Stimulated activated CD4-positive, alpha-beta T cell treated with anti-CD3 and anti-CD28 coated beads, Interleukin-4, amount 100 ng/mL, for 4 hours (primary cell): ENCODE data around the gene ATXN2L.
"Not testable (repeated sequence)": the region's sequence is repeated elsewhere in the genome, so short reads cannot be mapped to it uniquely, and the experiment has no call there.

ENCODE experiments used
- DNase-seq, 2 experiments: peaks; one replicate each; pipeline ENCODE4 v3.0.0-alpha.2; 2020

Gene ATXN2L

DNA sequence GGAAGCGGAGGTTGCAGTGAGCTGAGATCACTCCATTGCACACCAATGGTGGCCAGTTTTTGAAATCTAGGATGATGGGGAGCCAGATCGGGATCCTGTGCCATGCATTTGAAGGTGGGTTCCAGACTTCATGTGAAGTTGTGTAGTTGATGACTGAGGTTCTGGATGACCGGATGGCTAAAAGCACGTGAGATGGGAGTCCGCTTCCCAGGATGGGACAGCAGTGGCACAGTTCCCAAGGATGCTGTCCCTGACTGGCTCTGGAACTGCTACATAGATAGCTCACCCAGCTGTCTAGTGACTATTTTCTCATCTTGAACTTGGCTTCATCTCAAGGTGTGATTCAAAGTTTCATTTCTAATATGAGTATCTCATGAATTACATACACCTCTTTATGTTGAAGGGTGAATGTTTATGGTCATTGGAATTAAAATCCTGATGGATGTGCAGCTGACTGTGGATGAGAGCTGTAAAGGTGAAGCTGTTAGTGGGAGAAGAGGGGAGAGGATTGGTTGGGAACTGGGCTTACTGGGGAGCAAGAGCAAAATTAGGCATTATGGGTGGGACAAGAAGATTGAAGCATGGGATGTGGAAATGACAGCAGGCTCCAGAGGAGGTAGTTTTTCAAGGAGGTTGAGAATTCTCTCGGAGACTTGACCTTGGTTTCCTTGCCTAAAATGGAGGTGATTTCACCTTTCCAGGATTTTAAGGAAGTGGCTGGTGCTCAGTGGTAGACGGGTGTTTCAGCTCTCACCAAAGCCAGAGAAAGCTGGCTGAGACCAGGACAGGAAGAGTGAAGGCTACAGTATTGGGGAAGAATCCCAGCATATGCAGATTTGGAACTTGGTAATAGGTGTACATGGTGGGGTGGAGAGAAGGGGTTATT is 15.1 kb downstream of the ATXN2L start:
- DNase-seq, result no peak

DNA sequence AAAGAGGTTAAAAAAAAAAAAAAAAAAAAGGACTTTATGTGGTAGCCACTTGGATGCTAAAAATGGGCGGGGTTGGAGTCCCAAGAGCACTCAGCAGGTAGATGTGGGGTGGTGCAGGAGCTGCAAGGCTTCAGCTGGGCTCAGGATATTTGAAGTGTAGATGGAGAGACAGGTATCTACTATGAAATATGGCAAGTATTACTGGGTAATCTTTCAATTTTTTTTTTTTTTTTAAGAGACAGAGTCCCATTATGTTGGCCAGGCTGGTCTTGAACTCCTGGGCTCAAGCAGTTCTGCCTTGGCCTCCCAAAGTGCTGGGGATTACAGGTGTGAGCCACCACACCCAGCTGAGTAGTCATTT is 15.7 kb downstream of the ATXN2L start:
- DNase-seq, result no peak

DNA sequence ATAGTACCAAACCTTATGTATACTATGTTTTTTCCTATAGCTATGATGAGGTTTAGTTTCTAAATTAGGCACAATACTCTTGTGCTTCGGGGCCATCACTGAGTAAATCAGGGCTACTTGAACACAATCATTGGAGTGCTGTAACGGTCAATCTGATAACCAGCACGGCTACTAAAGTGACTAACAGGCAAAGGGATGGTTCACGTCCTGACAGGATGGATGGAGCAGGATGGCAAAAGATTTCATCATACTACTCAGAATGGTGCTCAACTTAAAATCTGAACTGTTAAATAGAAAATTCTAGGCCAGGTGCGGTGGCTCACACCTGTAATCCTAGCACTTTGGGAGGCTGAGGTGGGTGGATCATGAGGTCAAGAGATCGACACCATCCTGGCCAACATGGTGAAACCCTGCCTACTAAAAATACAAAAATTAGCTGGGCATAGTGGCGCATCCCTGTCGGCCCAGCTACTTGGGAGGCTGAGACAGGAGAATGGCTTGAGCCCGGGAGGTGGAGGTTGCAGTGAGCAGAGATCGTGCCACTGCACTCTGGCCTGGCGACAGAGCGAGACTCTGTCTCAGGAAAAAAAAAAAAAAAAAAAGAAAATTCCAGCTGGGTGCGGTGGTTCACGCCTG is 16.3 kb downstream of the ATXN2L start:
- no peak for DNase-seq

DNA sequence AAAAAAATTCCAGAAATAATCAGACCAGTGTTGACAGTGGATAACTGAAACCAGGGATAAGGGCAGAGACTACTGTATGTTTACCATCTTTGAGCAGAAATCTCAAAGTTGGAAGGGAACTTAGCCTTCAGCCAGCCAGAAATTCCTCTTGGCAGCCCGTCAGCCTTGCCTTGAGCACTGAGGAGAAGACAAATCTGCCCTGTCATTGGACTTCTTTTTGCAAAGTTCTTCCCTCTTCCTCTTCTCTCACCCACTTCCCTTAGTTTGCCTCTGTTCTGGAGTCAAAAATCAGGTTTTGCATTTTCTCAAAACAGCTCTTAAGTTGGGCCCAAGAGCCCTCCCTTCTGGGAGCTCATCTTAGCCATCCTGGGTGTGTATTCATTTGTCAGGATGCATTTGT is 17.1 kb downstream of the ATXN2L start:
- DNase-seq, result no peak

DNA sequence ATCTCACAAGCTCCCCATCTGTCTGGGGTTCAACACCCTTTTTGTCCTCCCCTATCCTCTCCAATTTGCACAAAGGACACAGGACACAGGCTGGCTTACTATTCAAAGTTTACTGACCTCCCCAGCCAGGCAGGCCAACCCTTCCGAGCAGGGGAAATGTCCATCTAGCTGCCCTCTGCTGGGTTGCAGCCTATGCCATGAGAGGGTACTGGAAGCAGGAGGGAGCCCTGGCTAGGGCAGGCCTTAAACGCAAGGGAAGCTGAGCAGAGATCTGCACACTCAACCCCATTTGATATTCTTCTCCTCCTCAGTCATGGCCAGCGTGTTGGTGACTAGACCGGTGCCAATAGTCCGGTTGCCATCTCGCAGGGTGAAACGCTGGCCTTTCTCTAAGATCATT is 19.9 kb downstream of the ATXN2L start:
- no peak for DNase-seq

DNA sequence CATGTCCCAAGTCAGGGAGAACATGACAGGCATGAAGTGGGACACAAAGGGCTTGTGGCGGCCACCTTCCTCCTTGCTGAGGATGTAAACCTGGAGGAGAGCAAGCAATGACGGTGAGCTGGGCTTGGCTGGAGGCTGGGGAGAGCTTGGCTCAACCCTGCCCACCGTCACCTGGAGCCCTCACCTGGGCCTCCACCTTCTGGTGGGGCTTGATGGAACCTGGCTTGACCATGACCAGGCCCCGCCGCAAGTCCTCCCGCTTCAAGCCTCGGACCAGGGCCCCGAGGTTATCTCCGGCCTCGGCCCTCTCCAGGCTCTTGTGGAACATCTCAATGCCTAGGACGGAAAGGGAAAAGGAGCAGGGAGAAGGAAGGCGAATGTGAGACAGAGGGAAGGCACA is 21.0 kb downstream of the ATXN2L start:
- no peak for DNase-seq

DNA sequence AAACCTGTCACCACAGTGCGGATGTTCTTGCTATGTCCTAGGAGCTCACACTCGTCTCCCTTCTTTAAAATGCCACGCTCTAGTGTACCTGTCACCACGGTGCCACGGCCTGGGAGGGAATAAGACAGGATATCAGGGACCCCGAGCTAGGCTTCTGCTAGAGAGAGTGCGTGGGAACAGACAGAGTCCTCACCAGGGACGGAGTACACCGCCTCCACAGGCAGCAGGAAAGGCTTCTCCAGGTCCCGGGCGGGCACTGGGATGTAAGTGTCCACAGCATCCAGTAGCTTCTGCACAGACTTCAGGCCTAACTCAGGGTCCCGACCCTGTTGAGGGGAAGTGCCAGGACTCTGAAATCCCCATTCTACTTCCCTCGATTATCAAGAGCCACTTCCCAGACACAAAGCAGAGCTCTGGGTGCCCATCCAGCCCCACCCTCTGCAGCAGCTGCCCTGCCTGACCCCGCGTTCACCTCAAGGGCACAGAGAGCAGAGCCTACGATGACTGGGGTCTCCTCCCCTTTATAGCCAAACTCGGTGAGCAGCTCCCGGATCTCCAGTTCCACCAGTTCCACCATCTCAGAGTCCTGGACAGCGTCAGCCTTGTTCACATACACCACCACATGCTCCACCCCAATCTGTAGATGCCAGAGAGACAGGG is 21.6 kb downstream of the ATXN2L start:
- no peak for DNase-seq

DNA sequence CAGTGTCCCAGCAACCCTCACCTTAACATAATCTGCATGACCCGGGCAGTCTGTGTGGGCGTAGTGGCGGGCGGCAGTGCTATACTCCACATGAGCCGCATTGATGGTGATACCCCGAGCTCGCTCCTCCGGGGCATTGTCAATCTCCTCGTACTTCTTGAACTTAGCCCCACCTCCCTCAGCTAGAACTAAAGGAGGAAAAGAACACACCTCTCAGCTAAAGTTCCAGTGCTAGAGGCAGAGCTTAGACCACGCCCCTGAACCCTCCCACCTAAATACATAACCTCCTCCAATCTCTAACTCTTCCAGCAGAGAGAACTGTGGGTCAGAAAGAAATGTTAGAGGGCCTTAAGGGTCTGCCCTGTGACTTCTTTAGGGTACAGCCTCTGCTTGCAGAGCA is 22.5 kb downstream of the ATXN2L start:
- peak; percentile 31 to 45 for DNase-seq

DNA sequence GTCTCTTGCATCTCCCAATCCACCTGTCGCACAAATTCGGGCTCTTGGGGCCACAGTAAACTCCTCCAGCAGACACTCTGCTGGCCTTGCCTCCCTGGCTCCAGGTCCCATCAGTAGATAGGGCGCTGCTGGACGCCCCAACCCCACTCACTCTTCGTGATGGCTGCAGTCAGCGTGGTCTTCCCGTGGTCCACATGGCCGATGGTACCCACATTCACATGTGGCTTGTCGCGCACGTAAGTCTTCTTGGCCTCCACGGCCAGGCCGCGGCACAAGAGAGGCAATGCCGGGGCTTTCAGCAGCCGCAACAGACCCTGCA is 22.9 kb downstream of the ATXN2L start:
- peak in 1 of 2 experiments; percentile 23 for DNase-seq

DNA sequence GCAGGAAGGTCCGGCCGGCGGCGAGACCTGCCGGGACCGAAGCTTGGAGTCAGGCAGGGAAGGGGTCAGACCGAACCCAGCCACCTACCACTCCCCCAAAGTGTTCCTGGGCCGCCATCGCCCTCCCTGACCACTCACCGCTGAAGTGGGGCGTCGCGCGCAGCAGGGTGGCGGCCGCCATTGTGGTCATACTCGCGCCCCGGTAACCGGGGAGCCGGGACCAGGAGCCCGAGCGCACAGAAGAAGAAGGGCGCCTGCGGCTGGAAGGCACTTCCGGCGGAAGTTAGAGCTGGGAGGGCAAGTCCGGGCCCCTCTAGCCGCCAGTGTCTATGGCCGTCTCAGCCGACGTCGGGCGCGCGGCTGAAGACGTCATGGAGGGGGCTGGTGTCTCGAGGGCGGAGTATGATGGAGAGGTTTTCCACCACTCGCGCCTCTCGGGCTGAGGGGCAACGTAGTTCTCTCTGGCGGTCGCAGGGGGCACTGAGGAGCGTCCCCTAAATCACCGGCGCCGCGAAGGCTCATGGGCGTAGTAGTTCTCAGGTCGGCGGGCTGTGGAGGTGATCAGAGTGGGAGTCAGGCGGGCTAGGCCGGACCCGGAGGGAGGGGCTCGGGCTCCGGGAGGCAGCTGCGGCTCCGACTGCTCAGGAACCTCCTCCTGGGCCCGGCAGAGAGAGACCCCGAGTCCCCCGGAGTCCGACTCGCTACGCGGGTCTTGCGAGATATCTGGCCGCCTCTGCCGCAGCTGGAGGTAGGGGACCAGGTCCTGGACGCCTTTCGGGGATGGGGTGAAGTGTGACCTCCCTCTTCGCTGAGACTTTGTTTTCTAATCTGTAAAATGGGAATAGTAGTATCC is 23.5 kb downstream of the ATXN2L start, which contains the start of gene TUFM:
TSS of gene TUFM (minus strand) at position 269 of the 853 bp plus-strand sequence. CDS start at position 190, 79 bp downstream.
- peak; percentile 96 to 99 for DNase-seq

DNA sequence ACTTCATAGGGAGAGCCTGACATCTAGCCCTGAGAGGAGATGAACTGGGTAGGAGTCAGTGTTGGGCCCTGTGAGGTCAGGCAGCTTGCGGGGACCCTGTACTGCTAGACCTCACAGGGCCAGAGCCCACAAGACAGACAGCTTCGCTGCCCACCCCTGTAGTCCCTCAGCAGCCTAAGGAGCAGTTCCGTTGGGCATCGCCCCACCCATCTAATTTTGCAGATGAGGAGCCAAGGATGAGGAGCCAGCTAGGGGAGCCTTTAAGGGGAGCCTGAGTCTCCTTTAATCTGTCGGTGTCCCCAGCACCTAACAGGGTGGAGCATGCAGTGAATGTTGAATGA is 24.1 kb downstream of the ATXN2L start:
- no peak for DNase-seq

DNA sequence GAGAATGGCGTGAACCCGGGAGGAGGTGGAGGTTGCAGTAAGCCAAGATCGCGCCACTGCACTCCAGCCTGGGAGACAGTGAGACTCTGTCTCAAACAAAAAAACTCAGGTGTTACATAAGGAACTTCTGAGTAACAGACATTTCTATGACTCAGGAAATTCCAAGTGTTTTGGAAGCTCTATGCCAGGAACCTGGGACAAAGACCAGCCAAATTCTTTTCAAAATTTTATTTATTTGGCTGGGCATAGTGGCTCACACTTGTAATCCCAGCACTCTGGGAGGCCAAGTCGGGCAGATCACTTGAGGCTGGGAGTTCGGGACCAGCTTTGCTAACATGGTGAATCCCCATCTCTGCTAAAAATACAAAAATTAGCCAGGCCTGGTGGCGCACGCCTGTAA is 35.6 kb downstream of the ATXN2L start:
- DNase-seq, result no peak

DNA sequence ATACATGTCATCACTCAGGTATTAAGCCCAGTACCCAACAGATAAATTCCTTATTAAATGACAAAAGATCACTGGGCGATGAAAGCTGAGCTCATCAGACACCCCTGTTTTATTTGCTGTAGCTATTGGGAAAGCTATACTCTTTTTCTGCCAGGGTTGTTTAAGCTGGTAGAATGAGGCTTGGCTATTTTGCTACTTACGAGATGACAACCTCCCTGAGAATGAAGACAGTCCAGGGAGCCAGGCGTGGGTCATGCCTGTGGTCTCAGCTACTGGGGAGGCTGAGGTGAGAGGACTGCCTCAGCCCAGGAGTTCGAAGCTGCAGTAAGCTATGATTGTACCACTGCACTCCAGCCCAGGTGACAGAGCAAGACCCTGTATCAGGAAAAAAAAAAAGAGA is 36.5 kb downstream of the ATXN2L start:
- no peak for DNase-seq

DNA sequence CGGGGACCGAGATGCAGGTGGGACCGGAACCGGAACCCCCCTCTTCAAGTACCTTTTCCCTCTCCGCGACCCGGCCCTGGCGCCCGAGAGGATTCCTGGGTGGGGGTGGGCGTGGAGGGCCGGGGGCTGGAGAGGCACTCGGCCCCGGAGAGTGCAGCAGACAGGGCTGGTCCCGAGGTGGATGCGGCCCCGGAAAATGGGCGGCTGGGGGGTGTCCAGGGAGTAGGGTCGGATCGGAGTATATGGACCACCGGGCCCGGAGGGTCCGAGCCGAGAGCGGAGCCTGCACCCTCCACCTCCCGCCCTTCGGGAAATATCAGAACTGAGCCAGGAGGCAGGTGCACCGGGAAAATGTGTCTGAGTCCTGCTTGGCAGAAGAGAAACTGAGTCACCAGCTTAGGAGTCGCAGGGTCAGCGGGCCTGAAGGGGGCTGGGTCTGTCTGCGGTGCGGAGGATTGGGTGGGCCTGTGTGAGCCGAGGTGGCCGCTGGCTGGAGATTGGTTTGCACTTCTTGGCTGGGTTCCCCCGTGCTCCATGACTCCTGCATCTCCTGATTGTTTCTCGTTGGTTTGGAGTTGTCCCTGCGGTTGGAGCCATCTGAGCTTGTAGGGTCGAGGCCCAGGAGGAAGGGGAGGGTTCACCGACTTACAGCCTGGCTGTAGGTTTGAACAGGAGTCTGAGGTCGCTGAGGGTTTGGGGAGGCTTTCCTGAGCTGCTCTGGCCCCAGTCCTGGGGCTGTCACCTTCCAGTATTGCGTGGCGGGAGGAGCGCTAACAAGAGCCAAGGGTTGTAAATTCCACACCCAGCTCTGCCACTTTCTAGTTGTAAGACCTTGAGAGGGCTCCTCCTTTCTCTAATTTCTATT is 41.4 kb downstream of the ATXN2L start:
- no peak for DNase-seq

DNA sequence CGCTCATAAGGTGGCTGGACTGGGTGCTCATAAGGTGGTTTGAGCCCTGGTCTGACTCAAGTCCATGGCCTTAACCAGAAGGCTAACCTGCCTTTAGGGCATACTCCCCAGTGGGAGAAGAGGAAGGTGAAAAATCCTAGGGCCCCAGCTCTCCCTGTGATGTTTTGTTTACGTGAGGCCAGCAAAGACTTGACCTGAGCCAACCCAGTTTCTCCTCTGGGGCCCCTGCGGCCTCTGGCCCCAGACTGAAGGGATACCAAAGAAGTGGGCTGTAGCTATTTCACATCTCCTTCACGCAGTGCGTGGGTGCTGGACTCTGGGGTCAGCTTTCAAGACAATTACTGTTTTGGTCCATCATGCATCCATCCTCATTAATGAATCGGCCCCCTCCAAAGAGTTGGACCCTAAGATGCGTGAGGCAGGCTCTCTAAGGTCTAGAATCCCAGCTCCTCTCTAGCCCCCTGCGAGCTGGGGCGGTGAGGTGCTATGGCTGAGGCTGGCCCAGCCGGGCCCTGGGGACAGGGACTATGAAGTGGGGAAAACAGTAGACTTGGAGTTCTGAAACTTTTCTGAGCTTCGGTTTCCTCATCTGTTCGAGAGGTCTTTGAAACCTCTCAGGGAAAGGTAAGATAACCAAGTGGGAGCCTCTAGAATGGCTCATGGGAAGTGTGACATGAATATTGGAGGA is 42.3 kb downstream of the ATXN2L start:
- DNase-seq, result no peak

DNA sequence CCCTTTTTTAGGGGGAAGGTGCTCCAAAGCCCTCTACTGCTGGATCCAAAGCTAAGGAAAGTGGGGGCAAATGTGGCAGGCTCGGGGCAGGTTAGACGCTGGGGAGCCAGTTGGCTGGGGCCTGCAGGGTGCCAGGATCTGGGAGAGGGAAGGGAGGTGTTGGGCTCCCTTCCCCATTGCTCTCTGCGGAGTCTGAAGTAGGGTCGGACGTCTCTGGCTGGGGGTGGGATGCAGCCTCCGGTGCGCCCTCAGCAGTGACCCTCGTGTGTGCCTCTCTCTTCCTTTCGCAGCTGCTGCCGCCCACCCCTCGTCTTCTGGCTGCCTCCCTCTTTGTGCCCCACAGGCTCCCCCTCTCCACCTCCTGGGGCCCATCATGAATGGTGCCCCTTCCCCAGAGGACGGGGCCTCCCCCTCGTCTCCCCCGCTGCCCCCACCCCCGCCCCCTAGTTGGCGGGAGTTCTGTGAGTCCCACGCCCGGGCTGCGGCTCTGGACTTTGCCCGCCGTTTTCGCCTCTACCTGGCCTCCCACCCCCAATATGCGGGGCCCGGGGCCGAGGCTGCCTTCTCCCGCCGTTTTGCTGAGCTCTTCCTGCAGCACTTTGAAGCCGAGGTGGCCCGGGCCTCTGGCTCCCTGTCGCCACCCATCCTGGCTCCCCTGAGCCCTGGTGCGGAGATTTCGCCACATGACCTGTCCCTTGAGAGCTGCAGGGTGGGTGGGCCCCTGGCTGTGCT is 43.1 kb downstream of the ATXN2L start:
- no peak for DNase-seq

DNA sequence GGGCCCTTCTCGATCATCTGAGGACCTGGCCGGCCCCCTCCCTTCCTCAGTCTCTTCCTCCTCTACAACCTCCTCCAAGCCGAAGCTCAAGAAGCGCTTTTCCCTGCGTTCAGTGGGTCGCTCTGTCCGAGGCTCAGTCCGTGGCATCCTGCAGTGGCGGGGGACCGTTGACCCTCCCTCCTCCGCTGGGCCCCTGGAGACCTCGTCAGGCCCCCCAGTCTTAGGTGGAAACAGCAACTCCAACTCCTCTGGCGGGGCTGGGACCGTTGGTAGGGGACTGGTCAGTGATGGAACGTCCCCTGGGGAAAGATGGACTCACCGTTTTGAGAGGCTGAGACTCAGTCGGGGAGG is 43.6 kb downstream of the ATXN2L start:
- no peak for DNase-seq

DNA sequence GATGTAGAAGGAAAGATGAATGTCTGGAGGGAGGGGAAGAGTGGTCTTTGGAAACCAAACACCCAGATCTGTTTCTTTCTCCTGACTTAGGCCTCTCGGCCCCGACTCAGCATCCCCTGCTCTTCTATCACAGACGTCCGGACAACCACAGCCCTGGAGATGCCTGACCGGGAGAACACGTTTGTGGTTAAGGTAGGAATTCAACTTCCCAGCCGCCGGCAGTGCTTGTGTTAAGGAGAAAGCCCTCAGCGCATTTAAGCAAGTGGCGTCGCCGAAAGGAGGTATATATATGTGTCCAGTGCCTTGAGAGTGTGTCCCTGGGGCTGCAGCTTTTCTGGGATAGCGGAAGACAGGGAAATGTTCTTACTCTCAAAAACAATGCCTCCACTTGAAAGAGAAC is 44.4 kb downstream of the ATXN2L start:
- no peak for DNase-seq

DNA sequence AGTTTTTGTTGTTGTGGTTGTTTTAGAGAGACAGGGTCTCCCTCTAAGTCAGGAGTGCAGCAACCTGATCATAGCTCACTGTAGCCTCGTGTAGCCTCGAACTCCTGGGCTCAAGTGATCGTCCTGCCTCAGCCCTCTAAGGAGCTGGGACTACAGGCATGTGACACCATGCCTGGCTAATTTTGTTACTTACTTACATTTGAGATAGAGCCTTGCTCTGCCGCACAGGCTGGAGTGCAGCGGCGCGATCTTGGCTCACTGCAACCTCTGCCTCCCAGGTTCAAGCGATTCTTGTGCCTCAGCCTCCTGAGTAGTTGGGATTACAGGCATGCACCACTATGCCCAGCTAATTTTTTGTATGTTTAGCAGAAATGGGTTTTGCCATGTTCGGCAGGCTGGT is 44.8 kb downstream of the ATXN2L start:
- not testable (repeated sequence) for DNase-seq

DNA sequence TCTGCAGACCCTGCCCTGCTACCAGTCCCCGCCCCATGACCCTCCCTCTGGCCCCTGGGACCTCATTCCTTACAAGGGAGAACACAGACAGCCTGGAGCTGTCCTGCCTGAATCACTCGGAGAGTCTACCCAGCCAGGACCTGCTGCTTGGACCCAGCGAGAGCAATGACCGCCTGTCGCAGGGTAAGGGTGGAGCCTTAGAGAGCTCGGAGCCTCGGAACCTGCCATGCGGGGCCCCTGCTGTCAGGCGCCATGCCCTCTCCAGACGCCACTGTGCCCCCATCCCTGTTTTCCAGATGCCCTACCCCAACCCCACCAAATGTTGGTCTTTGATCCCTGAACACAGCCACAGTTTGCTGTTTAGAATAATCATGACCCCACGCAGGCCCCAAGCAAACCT is 46.4 kb downstream of the ATXN2L start:
- DNase-seq, result no peak

DNA sequence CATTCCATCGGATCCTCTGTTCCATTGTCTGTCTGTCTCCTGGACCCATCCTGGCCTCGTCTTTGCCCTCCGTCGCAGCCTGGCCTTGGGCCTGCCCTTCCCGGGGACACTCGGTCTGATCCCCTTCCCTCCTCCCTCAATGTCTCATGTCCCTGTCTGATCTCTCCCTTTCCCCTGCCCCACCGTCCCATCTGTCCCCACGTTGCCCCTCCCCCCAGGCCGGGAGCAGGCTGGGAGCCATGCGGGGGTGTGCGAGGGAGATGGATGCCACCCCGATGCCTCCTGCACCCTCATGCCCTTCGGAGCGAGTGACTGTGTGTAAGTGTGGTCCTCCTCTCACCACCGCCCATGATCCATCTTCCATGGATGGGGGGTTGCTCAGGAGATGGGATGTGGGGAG is 50.2 kb downstream of the ATXN2L start:
- no peak for DNase-seq
